Tibial artery (tissue), 4 donors: ENCODE data around the gene SLC25A26.

Experiments
- DNase-seq, 2 donors: peaks; one replicate each; pipeline ENCODE4 v3.0.0-alpha.2; 2019
- H3K27ac ChIP-seq, 2 donors: fragments of 200-600 bp; sonication (generic) in 1 of 2; 1 replicate in 1 of 2; 2 replicates in 1 of 2; pipeline ENCODE4 v1.5.1; 2018 to 2019; ENCODE audit warnings: mild to moderate bottlenecking in 1 of 2
- H3K27me3 ChIP-seq, 2 donors: fragments of 200-600 bp; sonication (generic) in 1 of 2; one replicate each; pipeline versions ENCODE4 v1.5.1 to v1.6.0; 2016 to 2019
- H3K36me3 ChIP-seq, 3 donors: fragments of 200-600 bp; sonication (generic) in 2 of 3; one replicate each; pipeline ENCODE4 v1.5.1; 2016 to 2019; ENCODE audit warnings: mild to moderate bottlenecking in 2 of 3
- H3K4me1 ChIP-seq, 4 donors: fragments of 200-600 bp; sonication (generic) in 2 of 4; 1 replicate in 3 of 4; 2 replicates in 1 of 4; pipeline ENCODE4 v1.5.1; 2016 to 2019
- H3K4me3 ChIP-seq, 2 donors: fragments of 200-600 bp; sonication (generic) in 1 of 2; 1 replicate in 1 of 2; 2 replicates in 1 of 2; pipeline ENCODE4 v1.5.1; 2018 to 2019; ENCODE audit warnings: mild to moderate bottlenecking in 2 of 2
- H3K9me3 ChIP-seq, 3 donors: fragments of 200-600 bp; sonication (generic) in 1 of 3; one replicate each; pipeline ENCODE4 v1.5.1; 2016 to 2019
- intact Hi-C: fragments of 100-400 bp; cut with DNase I; formaldehyde crosslinking; loops from one replicate; pipeline ENCODE4 v1.15.0; 2023; ENCODE audit warnings: low total_unique reads
- TF ChIP-seq, protein P1 (sequence below), 2 experiments: fragments of 200-600 bp in 1 of 2; fragments of 450-650 bp in 1 of 2; IDR thresholded peaks; one replicate each; pipeline ENCODE4 v1.5.1; 2017 to 2019; ENCODE audit warnings: antibody characterized with exemption in 2 of 2, mild to moderate bottlenecking in 1 of 2, moderate library complexity in 1 of 2

SLC25A26 gene

DNA sequence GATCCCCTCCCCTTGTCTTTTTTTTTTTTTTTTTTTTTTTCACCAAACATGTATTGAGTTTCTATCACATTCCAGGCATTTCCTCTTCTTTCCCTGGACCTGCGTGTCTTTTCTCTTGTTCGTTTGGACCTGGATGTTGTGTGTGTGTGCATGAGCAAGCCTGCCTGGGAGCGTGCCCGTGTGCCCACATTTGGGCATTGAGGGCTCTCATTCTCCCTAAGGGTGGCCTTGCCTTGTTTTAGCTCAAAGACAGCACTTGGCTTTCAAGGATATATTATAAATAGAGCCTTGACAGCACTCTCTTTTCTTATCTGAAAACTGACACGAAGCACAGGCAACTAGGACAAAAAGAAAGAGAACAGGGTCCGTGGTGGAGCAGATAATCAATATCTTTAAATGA, 39.0 kb upstream of the SLC25A26 start:
- no peaks in the 10 kb centered on the region for H3K27me3 ChIP-seq
- TF ChIP-seq, protein P1, sequence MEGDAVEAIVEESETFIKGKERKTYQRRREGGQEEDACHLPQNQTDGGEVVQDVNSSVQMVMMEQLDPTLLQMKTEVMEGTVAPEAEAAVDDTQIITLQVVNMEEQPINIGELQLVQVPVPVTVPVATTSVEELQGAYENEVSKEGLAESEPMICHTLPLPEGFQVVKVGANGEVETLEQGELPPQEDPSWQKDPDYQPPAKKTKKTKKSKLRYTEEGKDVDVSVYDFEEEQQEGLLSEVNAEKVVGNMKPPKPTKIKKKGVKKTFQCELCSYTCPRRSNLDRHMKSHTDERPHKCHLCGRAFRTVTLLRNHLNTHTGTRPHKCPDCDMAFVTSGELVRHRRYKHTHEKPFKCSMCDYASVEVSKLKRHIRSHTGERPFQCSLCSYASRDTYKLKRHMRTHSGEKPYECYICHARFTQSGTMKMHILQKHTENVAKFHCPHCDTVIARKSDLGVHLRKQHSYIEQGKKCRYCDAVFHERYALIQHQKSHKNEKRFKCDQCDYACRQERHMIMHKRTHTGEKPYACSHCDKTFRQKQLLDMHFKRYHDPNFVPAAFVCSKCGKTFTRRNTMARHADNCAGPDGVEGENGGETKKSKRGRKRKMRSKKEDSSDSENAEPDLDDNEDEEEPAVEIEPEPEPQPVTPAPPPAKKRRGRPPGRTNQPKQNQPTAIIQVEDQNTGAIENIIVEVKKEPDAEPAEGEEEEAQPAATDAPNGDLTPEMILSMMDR (IDR thresholded peaks at IDR 0.05), result no peak
- no peaks in the 10 kb centered on the region for H3K36me3 ChIP-seq
- peaks cover 0 to 16% (median 7%) of the 10 kb centered on the region in 4 donors for H3K4me1 ChIP-seq
- intact Hi-C loops, result no loop called here
- peak overlapping the region in 1 of 2 donors; percentile 25 for H3K27ac ChIP-seq
- no peak overlapping the region for H3K4me3 ChIP-seq
- DNase-seq, result no peak
- H3K9me3 ChIP-seq, result no peaks in the 10 kb centered on the region

DNA sequence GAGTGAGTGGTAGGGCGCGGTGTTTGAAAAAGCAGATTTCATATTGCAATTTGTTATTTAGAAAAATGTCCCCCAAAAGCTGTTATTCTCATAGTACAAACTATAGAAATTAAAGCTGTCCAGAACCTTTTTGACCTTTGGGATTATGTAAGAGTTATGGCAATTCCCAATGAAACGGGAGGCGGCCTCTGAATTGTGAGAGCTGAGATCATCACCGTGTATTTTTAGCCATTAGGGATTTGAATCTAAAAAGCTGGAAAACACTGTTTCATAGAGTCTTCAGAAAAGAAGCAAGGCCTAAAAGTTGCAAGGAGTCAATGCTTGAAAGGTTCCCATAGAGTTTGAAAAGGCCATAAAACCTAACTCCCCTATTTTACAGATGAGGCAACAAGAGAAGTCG, 38.6 kb upstream of the SLC25A26 start:
- Histone ChIP-seq H3K4me1 (peaks cover 0 to 16% (median 7%) of the 10 kb centered on the region in 4 donors), H3K27ac (peak overlapping the region in 1 of 2 donors; percentile 29), H3K36me3 (no peaks in the 10 kb centered on the region), H3K27me3 (no peaks in the 10 kb centered on the region), H3K4me3 (no peak overlapping the region), H3K9me3 (no peaks in the 10 kb centered on the region)
- no peak for DNase-seq
- intact Hi-C loops, result no loop called here
- TF ChIP-seq, protein P1 (IDR thresholded peaks at IDR 0.05), result no peak

DNA sequence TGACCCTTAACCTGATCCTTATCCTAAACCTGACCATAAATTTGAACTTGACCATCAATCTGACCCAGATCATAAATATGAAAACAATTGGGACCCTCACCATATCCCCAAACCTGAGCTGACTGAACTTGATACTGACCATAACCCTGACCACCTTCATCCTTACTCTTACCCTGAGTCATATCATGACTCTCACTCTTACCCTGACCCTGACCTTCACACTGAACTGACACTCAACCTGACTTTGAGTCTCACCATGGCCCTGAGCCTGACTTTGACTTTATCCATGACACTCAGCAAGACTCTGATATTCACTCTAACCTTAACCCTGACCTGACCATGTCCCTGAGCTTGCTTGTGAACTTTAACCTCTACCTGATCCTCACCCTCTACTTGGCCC, 34.3 kb upstream of the SLC25A26 start:
- no peaks in the 10 kb centered on the region for H3K36me3 ChIP-seq
- peaks cover 0 to 15% (median 6%) of the 10 kb centered on the region in 4 donors for H3K4me1 ChIP-seq
- intact Hi-C loops, result no loop called here
- no peaks in the 10 kb centered on the region for H3K27me3 ChIP-seq
- no peak overlapping the region for H3K4me3 ChIP-seq
- no peaks in the 10 kb centered on the region for H3K9me3 ChIP-seq
- TF ChIP-seq, protein P1 (IDR thresholded peaks at IDR 0.05), result no peak
- DNase-seq, result no peak
- H3K27ac ChIP-seq, result no peak overlapping the region

DNA sequence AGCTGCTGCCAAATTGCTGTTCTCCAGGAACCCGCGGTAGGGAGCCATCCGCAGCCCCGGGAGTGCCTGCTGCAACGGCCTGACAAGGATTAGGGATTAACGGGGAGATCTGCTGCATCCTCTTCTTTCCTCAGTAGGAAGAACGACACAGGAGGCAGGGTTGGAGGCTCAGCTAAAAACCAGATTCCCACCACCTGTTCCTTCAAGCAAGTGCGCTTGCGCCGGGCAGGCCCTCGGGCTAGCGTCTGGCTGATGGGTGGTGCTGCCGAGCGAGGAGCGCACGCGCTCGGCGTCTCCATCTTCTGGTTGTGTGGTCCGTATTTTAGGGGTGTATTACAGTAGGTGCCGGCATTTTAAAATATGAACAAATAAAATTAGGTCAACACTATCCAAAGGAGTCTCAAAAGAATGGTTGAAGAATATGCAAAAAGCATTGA, 25.4 kb upstream of the SLC25A26 start:
- TF ChIP-seq, protein P1 (IDR thresholded peaks at IDR 0.05), result peak in 1 of 2 experiments; percentile 18
- H3K36me3 ChIP-seq, result no peaks in the 10 kb centered on the region
- peak in 1 of 2 donors; percentile 67 for DNase-seq
- peak overlapping the region; percentile 30 to 34 for H3K4me3 ChIP-seq
- H3K27me3 ChIP-seq, result no peaks in the 10 kb centered on the region
- intact Hi-C loops, result no loop called here
- peaks cover 0 to 7% (median 3%) of the 10 kb centered on the region in 4 donors for H3K4me1 ChIP-seq
- no peak overlapping the region for H3K27ac ChIP-seq
- no peaks in the 10 kb centered on the region for H3K9me3 ChIP-seq

DNA sequence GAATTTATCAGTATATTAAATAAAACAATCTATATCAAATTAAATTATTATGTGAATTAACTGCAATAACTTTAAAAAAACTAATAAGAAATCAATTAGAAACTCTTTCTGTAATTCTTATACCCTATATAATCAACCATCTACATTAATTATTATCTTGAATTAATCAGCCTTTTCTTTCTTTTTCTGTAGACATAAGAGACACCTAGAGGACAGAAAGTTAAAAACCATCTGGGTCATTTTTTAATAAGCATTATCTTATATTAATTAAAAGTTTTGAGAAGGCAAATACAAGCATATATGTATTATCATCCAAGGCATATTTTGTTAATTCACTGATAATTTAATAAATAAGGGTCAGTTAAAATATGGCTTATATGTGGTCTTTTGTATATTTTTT, 24.2 kb upstream of the SLC25A26 start:
- no peak overlapping the region for H3K4me3 ChIP-seq
- no peak for DNase-seq
- TF ChIP-seq, protein P1 (IDR thresholded peaks at IDR 0.05), result peak in 1 of 2 experiments; percentile 20
- no peaks in the 10 kb centered on the region for H3K9me3 ChIP-seq
- intact Hi-C loops, result no loop called here
- no peaks in the 10 kb centered on the region for H3K36me3 ChIP-seq
- H3K27me3 ChIP-seq, result no peaks in the 10 kb centered on the region
- peaks cover 0 to 7% (median 3%) of the 10 kb centered on the region in 4 donors for H3K4me1 ChIP-seq
- H3K27ac ChIP-seq, result no peak overlapping the region
